HepG2 (cell line): ENCODE results near the gene OR6S1. TPM values are rescaled to one million over a fixed set of nuclear protein-coding genes. Genes with fewer than 3 reads are reported as not detected.
A peak's percentile ranks its signal among the peaks of the same experiment; 100 is the strongest.

Experiments
- FOXP1 ChIP-seq, 2 experiments: fragments of 450-650 bp in 1 of 2; IDR thresholded peaks; 2 replicates each; pipeline ENCODE4 v1.6.1; 2017 to 2018; ENCODE audit warnings: antibody characterized with exemption in 1 of 2
- KDM3A ChIP-seq: IDR thresholded peaks from 2 replicates; pipeline ENCODE4 v1.6.1; 2018; ENCODE audit warnings: low read depth, missing compliant biosample characterization
- KDM6A ChIP-seq: IDR thresholded peaks from 2 replicates; pipeline ENCODE4 v1.6.1; 2016; ENCODE audit warnings: low read depth
- MBNL3 ChIP-seq: fragments of 250-450 bp; sonication (Bioruptor Pico); conservative IDR thresholded peaks from 2 replicates; pipeline ENCODE4 v1.8.0; 2022; ENCODE audit warnings: mild to moderate bottlenecking, inconsistent platforms
- NKX3-1 ChIP-seq: sonication (generic); formaldehyde crosslinking; IDR thresholded peaks from 2 replicates; pipeline ENCODE4 v1.5.0; 2020; ENCODE audit warnings: missing genetic modification reagents
- NR2F1 ChIP-seq, 2 experiments: fragments of 450-650 bp in 1 of 2; formaldehyde crosslinking in 1 of 2; IDR thresholded peaks; 2 replicates each; pipeline versions ENCODE4 v1.5.0 to v1.6.1; 2016 to 2020; ENCODE audit warnings: mild to moderate bottlenecking in 1 of 2, missing compliant biosample characterization in 1 of 2, missing genetic modification reagents in 1 of 2, moderate library complexity in 1 of 2
- SMAD1 ChIP-seq: sonication (generic); formaldehyde crosslinking; IDR thresholded peaks from 2 replicates; pipeline ENCODE4 v1.4.0; 2020; ENCODE audit warnings: missing genetic modification reagents, low read depth, mild to moderate bottlenecking, borderline replicate concordance
- SOX5 ChIP-seq: IDR thresholded peaks from 2 replicates; pipeline ENCODE4 v1.6.1; 2016; ENCODE audit warnings: borderline replicate concordance
- TBL1XR1 ChIP-seq: fragments of 150-350 bp; IDR thresholded peaks from 2 replicates; pipeline ENCODE4 v1.6.1; 2014; ENCODE audit warnings: borderline replicate concordance, low read length; ENCODE audit not compliant: partially characterized antibody
- ZBTB3 ChIP-seq: sonication (generic); formaldehyde crosslinking; IDR thresholded peaks from 2 replicates; pipeline ENCODE4 v1.4.0; 2020; ENCODE audit warnings: low read depth, mild to moderate bottlenecking, moderate library complexity, missing genetic modification reagents, borderline replicate concordance
- ZNF253 ChIP-seq: sonication (generic); formaldehyde crosslinking; IDR thresholded peaks from 2 replicates; pipeline ENCODE4 v1.8.0; 2022; ENCODE audit warnings: mild to moderate bottlenecking, missing genetic modification reagents, borderline replicate concordance
- ZNF605 ChIP-seq: sonication (generic); formaldehyde crosslinking; IDR thresholded peaks from 2 replicates; pipeline ENCODE4 v1.8.0; 2022; ENCODE audit warnings: mild to moderate bottlenecking, missing genetic modification reagents
- ZNF674 ChIP-seq: sonication (generic); formaldehyde crosslinking; IDR thresholded peaks from 2 replicates; pipeline ENCODE4 v1.5.0; 2020; ENCODE audit warnings: low read depth, mild to moderate bottlenecking, missing genetic modification reagents
- ZNF776 ChIP-seq: sonication (generic); formaldehyde crosslinking; IDR thresholded peaks from 2 replicates; pipeline ENCODE4 v1.4.0; 2020; ENCODE audit warnings: mild to moderate bottlenecking, missing genetic modification reagents
- ZSCAN22 ChIP-seq: sonication (generic); formaldehyde crosslinking; IDR thresholded peaks from 2 replicates; pipeline ENCODE4 v1.4.0; 2020; ENCODE audit warnings: mild to moderate bottlenecking, missing genetic modification reagents
- polyA plus RNA-seq, 8 experiments: library from polyadenylated mRNA; depleted of rRNA in 3 of 8; stranded (reverse) in 7 of 8; unstranded in 1 of 8; fragments of >200 nt; fragmentation: Illumina TruSeq in 4 of 8; extraction: Trizol in 4 of 8; gene quantifications; 2 replicates each; pipeline versions ENCODE4 v1.2.1 to v1.2.3, GENCODE V29; 2011 to 2016; ENCODE audit warnings: low read depth in 4 of 8, missing spikeins in 1 of 8, mixed read lengths in 1 of 8; ENCODE audit not compliant: insufficient read depth in 1 of 8
- total RNA-seq, 5 experiments: library from RNA; depleted of rRNA; stranded (reverse); fragments of >200 nt; fragmentation: Illumina TruSeq; extraction: Trizol; gene quantifications; 2 replicates each; pipeline ENCODE4 v1.2.3, GENCODE V29; 2016; ENCODE audit warnings: low read depth in 1 of 5
- TF ChIP-seq, protein P1 (sequence below): sonication (generic); formaldehyde crosslinking; IDR thresholded peaks from 2 replicates; pipeline ENCODE4 v1.4.0; 2020; ENCODE audit warnings: mild to moderate bottlenecking, missing genetic modification reagents
- TF ChIP-seq, protein P2 (sequence below): IDR thresholded peaks from 2 replicates; pipeline ENCODE4 v1.6.1; 2012; ENCODE audit warnings: low read length, improper control_type of control experiment
- TF ChIP-seq, protein P3 (sequence below): sonication (generic); formaldehyde crosslinking; IDR thresholded peaks from 2 replicates; pipeline ENCODE4 v1.5.0; 2020; ENCODE audit warnings: missing genetic modification reagents
- TF ChIP-seq, protein P4 (sequence below): sonication (generic); formaldehyde crosslinking; IDR thresholded peaks from 2 replicates; pipeline ENCODE4 v1.5.1; 2020; ENCODE audit warnings: mild to moderate bottlenecking, moderate library complexity, missing genetic modification reagents
- TF ChIP-seq, protein P5 (sequence below): IDR thresholded peaks from 2 replicates; pipeline ENCODE4 v1.6.1; 2016
- TF ChIP-seq, protein P6 (sequence below): conservative IDR thresholded peaks from 2 replicates; pipeline ENCODE4 v1.6.1; 2018; ENCODE audit warnings: missing genetic modification reagents

Gene OR6S1
- total and polyA plus RNA-seq, 2 of the 13 experiments (the other 11 are each of a cell fraction or from before 2014, with no cell fraction given) = 0.09 TPM; not detected in 1

DNA sequence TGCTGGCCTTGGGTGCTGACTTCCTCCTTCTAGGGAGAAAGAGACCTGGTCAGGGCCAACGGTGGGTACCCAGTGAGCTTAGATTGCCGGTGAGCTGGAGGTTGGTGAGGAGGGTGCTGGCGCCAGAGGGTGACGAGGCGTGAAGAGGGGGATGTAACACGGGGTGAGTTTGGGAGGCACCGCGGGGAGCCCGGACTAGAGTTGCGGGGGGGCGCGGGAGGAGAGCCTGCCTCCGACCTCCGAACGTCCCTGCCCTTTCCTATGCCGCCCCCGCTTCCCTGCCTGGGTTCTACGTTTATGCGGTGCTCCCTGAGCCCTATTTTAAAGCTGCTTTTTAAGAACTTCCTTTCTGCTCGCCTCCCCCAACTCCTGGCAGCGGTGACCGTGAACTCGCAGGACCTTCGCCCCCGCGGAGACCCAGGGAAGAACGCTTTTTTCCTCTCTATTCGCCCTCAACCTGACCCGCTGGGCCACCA lies 18.6 kb downstream of the OR6S1 start (continued):
- TF ChIP-seq ZNF674 (CRISPR knock-in tag) (no peak), ZSCAN22 (CRISPR knock-in tag) (no peak), ZNF253 (CRISPR knock-in tag) (no peak), TBL1XR1 (no peak), KDM6A (CRISPR knock-in tag) (0 out of 2 replicates have a peak, but pooled peaks have one; percentile 25), SOX5 (peak; percentile 13; the same call in 1 of the 2 replicates), NKX3-1 (CRISPR knock-in tag) (no peak), ZNF776 (CRISPR knock-in tag) (no peak), FOXP1 (IDR thresholded peaks at IDR 0.05) (no peak), FOXP1 (CRISPR knock-in tag; IDR thresholded peaks at IDR 0.05) (0 out of 2 replicates have a peak, but pooled peaks have one; percentile 6), ZNF605 (CRISPR knock-in tag) (no peak), ZBTB3 (no peak), NR2F1 (CRISPR knock-in tag; IDR thresholded peaks at IDR 0.05) (peak; percentile 59 to 74; a peak in 2 of 4 replicates), SMAD1 (CRISPR knock-in tag) (no peak), MBNL3 (CRISPR knock-in tag) (no peak), KDM3A (CRISPR knock-in tag) (no peak)
- TF ChIP-seq, protein P1, sequence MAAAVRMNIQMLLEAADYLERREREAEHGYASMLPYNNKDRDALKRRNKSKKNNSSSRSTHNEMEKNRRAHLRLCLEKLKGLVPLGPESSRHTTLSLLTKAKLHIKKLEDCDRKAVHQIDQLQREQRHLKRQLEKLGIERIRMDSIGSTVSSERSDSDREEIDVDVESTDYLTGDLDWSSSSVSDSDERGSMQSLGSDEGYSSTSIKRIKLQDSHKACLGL = no peak
- TF ChIP-seq, protein P2, sequence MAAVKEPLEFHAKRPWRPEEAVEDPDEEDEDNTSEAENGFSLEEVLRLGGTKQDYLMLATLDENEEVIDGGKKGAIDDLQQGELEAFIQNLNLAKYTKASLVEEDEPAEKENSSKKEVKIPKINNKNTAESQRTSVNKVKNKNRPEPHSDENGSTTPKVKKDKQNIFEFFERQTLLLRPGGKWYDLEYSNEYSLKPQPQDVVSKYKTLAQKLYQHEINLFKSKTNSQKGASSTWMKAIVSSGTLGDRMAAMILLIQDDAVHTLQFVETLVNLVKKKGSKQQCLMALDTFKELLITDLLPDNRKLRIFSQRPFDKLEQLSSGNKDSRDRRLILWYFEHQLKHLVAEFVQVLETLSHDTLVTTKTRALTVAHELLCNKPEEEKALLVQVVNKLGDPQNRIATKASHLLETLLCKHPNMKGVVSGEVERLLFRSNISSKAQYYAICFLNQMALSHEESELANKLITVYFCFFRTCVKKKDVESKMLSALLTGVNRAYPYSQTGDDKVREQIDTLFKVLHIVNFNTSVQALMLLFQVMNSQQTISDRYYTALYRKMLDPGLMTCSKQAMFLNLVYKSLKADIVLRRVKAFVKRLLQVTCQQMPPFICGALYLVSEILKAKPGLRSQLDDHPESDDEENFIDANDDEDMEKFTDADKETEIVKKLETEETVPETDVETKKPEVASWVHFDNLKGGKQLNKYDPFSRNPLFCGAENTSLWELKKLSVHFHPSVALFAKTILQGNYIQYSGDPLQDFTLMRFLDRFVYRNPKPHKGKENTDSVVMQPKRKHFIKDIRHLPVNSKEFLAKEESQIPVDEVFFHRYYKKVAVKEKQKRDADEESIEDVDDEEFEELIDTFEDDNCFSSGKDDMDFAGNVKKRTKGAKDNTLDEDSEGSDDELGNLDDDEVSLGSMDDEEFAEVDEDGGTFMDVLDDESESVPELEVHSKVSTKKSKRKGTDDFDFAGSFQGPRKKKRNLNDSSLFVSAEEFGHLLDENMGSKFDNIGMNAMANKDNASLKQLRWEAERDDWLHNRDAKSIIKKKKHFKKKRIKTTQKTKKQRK = no peak
- TF ChIP-seq, protein P3, sequence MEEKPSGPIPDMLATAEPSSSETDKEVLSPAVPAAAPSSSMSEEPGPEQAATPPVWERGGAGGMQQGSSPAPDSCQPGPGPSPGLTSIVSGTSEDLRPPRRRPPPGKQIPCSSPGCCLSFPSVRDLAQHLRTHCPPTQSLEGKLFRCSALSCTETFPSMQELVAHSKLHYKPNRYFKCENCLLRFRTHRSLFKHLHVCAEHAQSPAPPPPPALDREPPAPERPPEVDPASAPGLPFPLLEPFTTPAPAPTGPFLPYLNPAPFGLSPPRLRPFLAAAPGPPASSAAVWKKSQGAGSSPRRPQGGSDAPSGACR (CRISPR knock-in tag) = 0 out of 2 replicates have a peak, but pooled peaks have one; percentile 43
- TF ChIP-seq, protein P4, sequence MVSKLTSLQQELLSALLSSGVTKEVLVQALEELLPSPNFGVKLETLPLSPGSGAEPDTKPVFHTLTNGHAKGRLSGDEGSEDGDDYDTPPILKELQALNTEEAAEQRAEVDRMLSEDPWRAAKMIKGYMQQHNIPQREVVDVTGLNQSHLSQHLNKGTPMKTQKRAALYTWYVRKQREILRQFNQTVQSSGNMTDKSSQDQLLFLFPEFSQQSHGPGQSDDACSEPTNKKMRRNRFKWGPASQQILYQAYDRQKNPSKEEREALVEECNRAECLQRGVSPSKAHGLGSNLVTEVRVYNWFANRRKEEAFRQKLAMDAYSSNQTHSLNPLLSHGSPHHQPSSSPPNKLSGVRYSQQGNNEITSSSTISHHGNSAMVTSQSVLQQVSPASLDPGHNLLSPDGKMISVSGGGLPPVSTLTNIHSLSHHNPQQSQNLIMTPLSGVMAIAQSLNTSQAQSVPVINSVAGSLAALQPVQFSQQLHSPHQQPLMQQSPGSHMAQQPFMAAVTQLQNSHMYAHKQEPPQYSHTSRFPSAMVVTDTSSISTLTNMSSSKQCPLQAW = 0 out of 2 replicates have a peak, but pooled peaks have one; percentile 36
- TF ChIP-seq, protein P5, sequence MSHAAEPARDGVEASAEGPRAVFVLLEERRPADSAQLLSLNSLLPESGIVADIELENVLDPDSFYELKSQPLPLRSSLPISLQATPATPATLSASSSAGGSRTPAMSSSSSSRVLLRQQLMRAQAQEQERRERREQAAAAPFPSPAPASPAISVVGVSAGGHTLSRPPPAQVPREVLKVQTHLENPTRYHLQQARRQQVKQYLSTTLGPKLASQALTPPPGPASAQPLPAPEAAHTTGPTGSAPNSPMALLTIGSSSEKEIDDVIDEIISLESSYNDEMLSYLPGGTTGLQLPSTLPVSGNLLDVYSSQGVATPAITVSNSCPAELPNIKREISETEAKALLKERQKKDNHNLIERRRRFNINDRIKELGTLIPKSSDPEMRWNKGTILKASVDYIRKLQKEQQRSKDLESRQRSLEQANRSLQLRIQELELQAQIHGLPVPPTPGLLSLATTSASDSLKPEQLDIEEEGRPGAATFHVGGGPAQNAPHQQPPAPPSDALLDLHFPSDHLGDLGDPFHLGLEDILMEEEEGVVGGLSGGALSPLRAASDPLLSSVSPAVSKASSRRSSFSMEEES = 0 out of 2 replicates have a peak, but pooled peaks have one; percentile 9
- TF ChIP-seq, protein P6, sequence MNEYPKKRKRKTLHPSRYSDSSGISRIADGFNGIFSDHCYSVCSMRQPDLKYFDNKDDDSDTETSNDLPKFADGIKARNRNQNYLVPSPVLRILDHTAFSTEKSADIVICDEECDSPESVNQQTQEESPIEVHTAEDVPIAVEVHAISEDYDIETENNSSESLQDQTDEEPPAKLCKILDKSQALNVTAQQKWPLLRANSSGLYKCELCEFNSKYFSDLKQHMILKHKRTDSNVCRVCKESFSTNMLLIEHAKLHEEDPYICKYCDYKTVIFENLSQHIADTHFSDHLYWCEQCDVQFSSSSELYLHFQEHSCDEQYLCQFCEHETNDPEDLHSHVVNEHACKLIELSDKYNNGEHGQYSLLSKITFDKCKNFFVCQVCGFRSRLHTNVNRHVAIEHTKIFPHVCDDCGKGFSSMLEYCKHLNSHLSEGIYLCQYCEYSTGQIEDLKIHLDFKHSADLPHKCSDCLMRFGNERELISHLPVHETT (CRISPR knock-in tag) = no peak
